CD4-positive, alpha-beta T cell (primary cell): Measurements from ENCODE around the gene MUL1. TPM values are rescaled to one million over a fixed set of nuclear protein-coding genes. Genes with fewer than 3 reads are reported as not detected.

ENCODE experiments used
- ATAC-seq: fragments of 200-7000 bp; cut with Tn5 transposase; one replicate; pipeline ENCODE4 v1.10.0; 2022; ENCODE audit warnings: mild to moderate bottlenecking; ENCODE audit not compliant: poor library complexity
- CTCF ChIA-PET: fragments of 350-600 bp; sonication (Branson Sonifier 250); formaldehyde crosslinking; loops from one replicate; lab custom pipeline; 2021; ENCODE audit warnings: antibody characterized with exemption, inconsistent platforms; lab: Charles Lee
- POLR2A ChIA-PET: fragments of 350-600 bp; sonication (Branson Sonifier 250); formaldehyde crosslinking; loops from one replicate; lab custom pipeline; 2021; ENCODE audit warnings: antibody characterized with exemption, inconsistent platforms; lab: Charles Lee
- DNase-seq, 14 experiments: peaks; one replicate each; pipeline ENCODE4 v3.0.0-alpha.2; 2013 to 2020; ENCODE audit warnings: mixed read lengths in 2 of 14
- H3K27ac ChIP-seq, 2 donors: one replicate each; pipeline versions ENCODE4 v1.5.1 to v1.7.0; 2013; ENCODE audit warnings: low read length in 2 of 2, low read depth in 1 of 2, mild to moderate bottlenecking in 1 of 2
- H3K27me3 ChIP-seq, 2 experiments: 1 replicate in 1 of 2; 2 replicates in 1 of 2; pipeline versions ENCODE4 v1.6.1 to v1.7.0; 2013; ENCODE audit warnings: low read length in 2 of 2, control low read depth in 1 of 2, mild to moderate bottlenecking in 1 of 2, moderate library complexity in 1 of 2; ENCODE audit not compliant: insufficient read depth in 2 of 2, control insufficient read depth in 1 of 2
- H3K36me3 ChIP-seq: one replicate; pipeline ENCODE4 v1.6.1; 2013; ENCODE audit warnings: low read length, control low read depth; ENCODE audit not compliant: insufficient read depth
- H3K4me1 ChIP-seq: one replicate; pipeline ENCODE4 v1.6.1; 2013; ENCODE audit warnings: low read length, control low read depth; ENCODE audit not compliant: insufficient read depth
- H3K4me3 ChIP-seq: one replicate; pipeline ENCODE4 v1.5.1; 2013; ENCODE audit warnings: mild to moderate bottlenecking, low read length, moderate library complexity
- H3K9me3 ChIP-seq, 2 experiments: 1 replicate in 1 of 2; 2 replicates in 1 of 2; pipeline versions ENCODE4 v1.6.1 to v1.7.0; 2013; ENCODE audit warnings: low read length in 2 of 2, mild to moderate bottlenecking in 2 of 2, control low read depth in 1 of 2, moderate library complexity in 1 of 2; ENCODE audit not compliant: control insufficient read depth in 1 of 2, insufficient read depth in 1 of 2
- H3K27ac Mint-ChIP-seq: one replicate; pipeline ENCODE4 v1.8.0; 2020; ENCODE audit warnings: mixed read lengths
- H3K27me3 Mint-ChIP-seq: one replicate; pipeline ENCODE4 v1.8.0; 2021; ENCODE audit warnings: mixed read lengths
- H3K36me3 Mint-ChIP-seq: one replicate; pipeline ENCODE4 v1.8.0; 2021; ENCODE audit warnings: low read depth, mixed read lengths
- H3K4me1 Mint-ChIP-seq: one replicate; pipeline ENCODE4 v1.8.0; 2021; ENCODE audit warnings: low read depth, mixed read lengths
- H3K4me3 Mint-ChIP-seq: one replicate; pipeline ENCODE4 v1.8.0; 2020; ENCODE audit warnings: mild to moderate bottlenecking, mixed read lengths
- H3K9me3 Mint-ChIP-seq: one replicate; pipeline ENCODE4 v1.8.0; 2020; ENCODE audit warnings: mixed read lengths
- intact Hi-C, 2 experiments: fragments of 100-400 bp; cut with DNase I in 1 of 2; cut with micrococcal nuclease in 1 of 2; formaldehyde crosslinking; loops; one replicate each; pipeline versions ENCODE4 v1.15.1 to v1.9.0; 2023 to 2025; cut with DNase I, micrococcal nuclease
- total RNA-seq, 174 experiments: library from RNA in 2 of 174; stranded (reverse) in 2 of 174; gene quantifications; one replicate each; pipeline ENCODE4 v1.2.3 and lab custom pipeline; 2021 to 2026
- TF ChIP-seq, protein P1 (sequence below): fragments of 200-600 bp; IDR thresholded peaks from one replicate; pipeline ENCODE4 v1.8.0; 2022; ENCODE audit warnings: antibody characterized with exemption, mild to moderate bottlenecking

The MUL1 gene
- total RNA-seq, 2 experiments from 2014 or later: 17.2 to 17.6 TPM

DNA sequence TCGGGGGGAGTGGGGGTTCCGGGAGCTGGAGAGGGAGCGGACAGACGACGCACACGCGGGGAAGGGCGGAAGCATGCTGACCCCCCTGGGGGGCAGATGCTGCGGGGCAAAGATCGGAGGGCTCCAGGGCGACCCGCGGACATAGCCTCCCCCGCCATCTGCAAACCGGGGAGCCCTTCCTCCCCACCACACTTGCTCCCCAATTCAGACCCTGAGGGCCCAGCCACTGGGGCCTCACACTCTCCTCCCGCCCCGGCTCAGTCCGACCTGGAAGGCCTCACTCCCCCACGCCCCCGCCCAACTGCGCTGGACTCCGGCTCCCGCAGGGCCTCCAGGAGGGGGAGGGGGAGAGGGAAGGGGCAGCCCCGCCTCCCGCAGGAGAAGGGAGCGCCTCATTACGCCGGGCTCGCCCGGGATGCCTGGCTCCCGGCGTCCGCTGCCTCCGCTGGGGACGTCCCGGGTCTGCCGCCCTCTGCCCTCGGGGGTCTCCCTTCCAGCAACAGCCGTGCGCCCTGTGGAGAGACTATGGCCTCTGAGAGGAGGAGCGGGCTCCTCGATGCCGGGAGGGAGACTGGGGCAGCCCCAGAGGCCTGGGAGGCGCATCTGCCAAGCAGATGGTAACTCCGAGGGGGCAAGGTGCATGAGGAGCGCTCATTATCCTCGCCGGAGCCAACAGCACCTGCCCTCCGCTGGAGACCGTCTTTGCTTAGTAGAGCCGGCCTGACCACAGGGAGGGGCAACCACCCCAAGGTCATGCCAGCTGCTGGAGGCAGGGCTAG lies 21.3 kb downstream of the MUL1 start:
- TF ChIP-seq, protein P1, sequence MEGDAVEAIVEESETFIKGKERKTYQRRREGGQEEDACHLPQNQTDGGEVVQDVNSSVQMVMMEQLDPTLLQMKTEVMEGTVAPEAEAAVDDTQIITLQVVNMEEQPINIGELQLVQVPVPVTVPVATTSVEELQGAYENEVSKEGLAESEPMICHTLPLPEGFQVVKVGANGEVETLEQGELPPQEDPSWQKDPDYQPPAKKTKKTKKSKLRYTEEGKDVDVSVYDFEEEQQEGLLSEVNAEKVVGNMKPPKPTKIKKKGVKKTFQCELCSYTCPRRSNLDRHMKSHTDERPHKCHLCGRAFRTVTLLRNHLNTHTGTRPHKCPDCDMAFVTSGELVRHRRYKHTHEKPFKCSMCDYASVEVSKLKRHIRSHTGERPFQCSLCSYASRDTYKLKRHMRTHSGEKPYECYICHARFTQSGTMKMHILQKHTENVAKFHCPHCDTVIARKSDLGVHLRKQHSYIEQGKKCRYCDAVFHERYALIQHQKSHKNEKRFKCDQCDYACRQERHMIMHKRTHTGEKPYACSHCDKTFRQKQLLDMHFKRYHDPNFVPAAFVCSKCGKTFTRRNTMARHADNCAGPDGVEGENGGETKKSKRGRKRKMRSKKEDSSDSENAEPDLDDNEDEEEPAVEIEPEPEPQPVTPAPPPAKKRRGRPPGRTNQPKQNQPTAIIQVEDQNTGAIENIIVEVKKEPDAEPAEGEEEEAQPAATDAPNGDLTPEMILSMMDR: no peak
- Mint-ChIP-seq H3K36me3 (no peaks in the 10 kb centered on the region), H3K9me3 (no peaks in the 10 kb centered on the region), H3K4me1 (peaks cover 17% of the 10 kb centered on the region), H3K27ac (peak overlapping the region; percentile 60), H3K27me3 (peaks cover 50% of the 10 kb centered on the region), H3K4me3 (peak overlapping the region; percentile 86)
- H3K27ac ChIP-seq: no peak overlapping the region
- peak in 3 of 14 experiments; percentile 14 to 38 (median 28) for DNase-seq
- ATAC-seq: no peak
- POLR2A ChIA-PET: interaction anchor here (1.2 to 1.3 kb wide), 2 partner anchors 21 to 605 kb away, joined by 4 to 10 read pairs; partner anchors contain the start of genes MUL1 and OTUD3
- CTCF ChIA-PET: interaction anchor here (1.0 kb wide), 1 partner anchor 8 kb away, joined by 3 read pairs; no protein-coding TSS in a partner anchor
- H3K9me3 ChIP-seq: peaks cover 0 to 5% of the 10 kb centered on the region in 2 experiments
- no peaks in the 10 kb centered on the region for H3K36me3 ChIP-seq
- H3K4me3 ChIP-seq: peak overlapping the region; percentile 62
- H3K4me1 ChIP-seq: peaks cover 29% of the 10 kb centered on the region
- intact Hi-C loops: loop anchor here in 1 of 2 experiments (1.0 kb wide), 1 partner anchor 605 kb away; no protein-coding TSS in a partner anchor
- peaks cover 23 to 42% of the 10 kb centered on the region in 2 experiments for H3K27me3 ChIP-seq

DNA sequence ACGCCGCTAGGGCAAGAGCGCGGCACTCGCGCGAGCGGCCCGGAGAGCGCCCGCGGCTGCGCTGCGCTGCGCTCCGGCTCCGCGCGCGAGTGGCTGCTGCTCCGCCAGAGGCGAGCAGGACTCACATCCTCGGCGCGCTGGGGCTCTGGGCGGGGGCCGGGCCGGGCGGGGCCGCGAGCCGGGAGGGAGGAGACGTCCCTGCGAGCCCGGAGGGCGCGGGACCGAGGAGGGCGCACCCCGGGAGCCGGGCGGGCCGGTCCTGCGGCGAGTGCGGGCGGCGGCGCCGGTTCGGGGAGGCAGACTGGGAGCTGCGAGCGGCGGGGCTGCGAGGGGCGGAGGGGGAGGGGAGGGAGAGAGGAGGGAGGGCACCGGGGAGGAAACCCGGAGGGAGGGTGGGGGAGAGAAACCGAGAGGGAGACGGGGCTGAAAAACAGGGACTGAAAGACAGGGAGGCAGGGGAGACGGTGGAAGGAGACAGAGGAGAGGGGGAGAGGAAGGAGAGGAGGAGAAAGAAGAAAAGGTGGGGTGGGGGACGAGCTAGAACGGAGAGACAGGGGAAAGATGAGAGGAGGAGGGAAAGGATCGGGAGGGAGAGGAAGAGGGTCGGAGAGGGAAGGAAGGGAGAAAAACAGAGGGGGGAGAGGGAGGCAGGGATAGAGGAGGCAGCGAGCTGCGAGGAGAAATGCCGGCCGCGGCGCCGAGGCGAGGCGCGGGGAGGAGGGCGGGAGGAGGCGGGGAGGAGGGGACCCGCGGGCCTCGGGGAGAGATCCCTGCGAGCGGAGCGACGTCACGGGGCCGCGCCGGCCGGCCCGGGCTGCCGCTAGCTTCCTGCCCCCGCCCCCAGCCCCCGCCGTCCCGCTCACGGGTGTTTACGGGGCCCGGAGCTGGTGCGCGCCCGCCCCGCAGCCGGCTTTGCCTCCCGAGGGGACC lies 22.2 kb downstream of the MUL1 start, which contains the start of gene CAMK2N1:
TSS of gene CAMK2N1 (minus strand) at position 684 of the 930 bp plus-strand sequence. CDS start 831 bp downstream, outside the sequence.
- intact Hi-C loops: loop anchor here in 1 of 2 experiments (1.0 kb wide), 1 partner anchor 604 kb away; no protein-coding TSS in a partner anchor
- TF ChIP-seq, protein P1: no peak
- peaks cover 59% of the 10 kb centered on the region for H3K27me3 Mint-ChIP-seq
- peaks cover 17% of the 10 kb centered on the region for H3K4me1 Mint-ChIP-seq
- DNase-seq: peak; percentile 23 to 82 (median 60)
- peak within 1 kb of the TSS; percentile 86 for H3K4me3 Mint-ChIP-seq
- ChIA-PET POLR2A (interaction anchor here (0.6 to 1.3 kb wide), 3 partner anchors 22 to 604 kb away, joined by 3 to 10 read pairs (median 4); partner anchors contain the start of genes MUL1 and OTUD3), CTCF (interaction anchor here (1.0 kb wide), 1 partner anchor 9 kb away, joined by 3 read pairs; no protein-coding TSS in a partner anchor)
- H3K27ac Mint-ChIP-seq: peak within 1 kb of the TSS; percentile 60
- Histone ChIP-seq H3K27me3 (peaks cover 31 to 51% of the 10 kb centered on the region in 2 experiments), H3K9me3 (peaks cover 0 to 5% of the 10 kb centered on the region in 2 experiments), H3K4me3 (peak within 1 kb of the TSS; percentile 62), H3K36me3 (no peaks in the 10 kb centered on the region), H3K4me1 (peaks cover 29% of the 10 kb centered on the region), H3K27ac (no peak within 1 kb of the TSS)
- no peaks in the 10 kb centered on the region for H3K36me3 Mint-ChIP-seq
- ATAC-seq: peak; percentile 73
- H3K9me3 Mint-ChIP-seq: no peaks in the 10 kb centered on the region
